Measurements from ENCODE around the gene TM4SF1.
A peak's percentile ranks its signal among the peaks of the same experiment; 100 is the strongest.

TM4SF1 gene

DNA sequence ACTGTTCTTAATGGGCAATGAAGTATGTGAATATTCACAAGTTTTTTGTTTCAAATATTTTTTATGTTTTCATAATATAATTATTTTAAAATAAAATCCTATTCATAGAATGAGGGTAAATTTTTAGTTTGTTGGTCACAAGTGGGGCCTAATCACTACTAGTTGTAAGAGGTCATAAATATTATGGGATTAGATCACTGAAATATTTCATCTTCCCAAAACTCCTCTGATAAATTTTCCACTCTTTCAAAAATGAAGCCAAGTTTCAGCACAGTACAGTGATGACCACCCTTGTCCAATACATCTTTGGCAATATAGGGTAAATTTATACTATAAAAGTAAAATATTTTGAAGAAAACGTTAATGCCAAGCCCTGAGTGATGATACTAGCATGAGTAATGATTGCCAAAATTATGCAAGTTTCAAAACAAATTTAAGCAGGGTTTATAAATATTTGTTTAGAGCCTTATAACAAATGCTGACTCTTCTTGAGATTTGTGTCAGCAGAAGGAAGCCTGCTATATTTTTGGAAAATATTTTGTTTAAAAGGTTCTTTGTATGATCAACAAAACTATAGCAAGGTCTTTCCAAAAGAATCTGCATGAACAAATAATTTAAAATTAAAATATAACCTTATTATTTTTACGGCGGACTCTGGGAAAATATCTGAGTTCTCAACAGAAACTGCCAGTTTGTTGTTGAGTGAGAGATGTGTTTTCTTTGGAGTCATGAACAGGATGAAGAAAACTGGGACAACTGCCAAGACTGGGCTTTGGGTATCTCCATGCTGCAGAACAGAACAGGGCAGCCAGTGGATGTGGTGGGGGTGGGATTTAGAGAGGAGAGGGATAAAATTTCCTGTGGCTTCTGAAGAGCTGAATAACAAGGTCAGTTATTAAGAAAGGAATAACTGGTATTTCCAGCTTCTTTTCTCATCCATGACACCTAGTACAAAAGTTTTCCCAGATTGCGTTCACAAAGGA is 17.9 kb upstream of the TM4SF1 start:
- no peak for DNase-seq (ENCODE audit: low spot score)
- peak overlapping the region; percentile 54 to 78 for H3K27ac ChIP-seq
- no peak overlapping the region for H3K4me3 ChIP-seq
- TF ChIP-seq, protein P1, sequence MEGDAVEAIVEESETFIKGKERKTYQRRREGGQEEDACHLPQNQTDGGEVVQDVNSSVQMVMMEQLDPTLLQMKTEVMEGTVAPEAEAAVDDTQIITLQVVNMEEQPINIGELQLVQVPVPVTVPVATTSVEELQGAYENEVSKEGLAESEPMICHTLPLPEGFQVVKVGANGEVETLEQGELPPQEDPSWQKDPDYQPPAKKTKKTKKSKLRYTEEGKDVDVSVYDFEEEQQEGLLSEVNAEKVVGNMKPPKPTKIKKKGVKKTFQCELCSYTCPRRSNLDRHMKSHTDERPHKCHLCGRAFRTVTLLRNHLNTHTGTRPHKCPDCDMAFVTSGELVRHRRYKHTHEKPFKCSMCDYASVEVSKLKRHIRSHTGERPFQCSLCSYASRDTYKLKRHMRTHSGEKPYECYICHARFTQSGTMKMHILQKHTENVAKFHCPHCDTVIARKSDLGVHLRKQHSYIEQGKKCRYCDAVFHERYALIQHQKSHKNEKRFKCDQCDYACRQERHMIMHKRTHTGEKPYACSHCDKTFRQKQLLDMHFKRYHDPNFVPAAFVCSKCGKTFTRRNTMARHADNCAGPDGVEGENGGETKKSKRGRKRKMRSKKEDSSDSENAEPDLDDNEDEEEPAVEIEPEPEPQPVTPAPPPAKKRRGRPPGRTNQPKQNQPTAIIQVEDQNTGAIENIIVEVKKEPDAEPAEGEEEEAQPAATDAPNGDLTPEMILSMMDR (IDR thresholded peaks at IDR 0.05): no peak

DNA sequence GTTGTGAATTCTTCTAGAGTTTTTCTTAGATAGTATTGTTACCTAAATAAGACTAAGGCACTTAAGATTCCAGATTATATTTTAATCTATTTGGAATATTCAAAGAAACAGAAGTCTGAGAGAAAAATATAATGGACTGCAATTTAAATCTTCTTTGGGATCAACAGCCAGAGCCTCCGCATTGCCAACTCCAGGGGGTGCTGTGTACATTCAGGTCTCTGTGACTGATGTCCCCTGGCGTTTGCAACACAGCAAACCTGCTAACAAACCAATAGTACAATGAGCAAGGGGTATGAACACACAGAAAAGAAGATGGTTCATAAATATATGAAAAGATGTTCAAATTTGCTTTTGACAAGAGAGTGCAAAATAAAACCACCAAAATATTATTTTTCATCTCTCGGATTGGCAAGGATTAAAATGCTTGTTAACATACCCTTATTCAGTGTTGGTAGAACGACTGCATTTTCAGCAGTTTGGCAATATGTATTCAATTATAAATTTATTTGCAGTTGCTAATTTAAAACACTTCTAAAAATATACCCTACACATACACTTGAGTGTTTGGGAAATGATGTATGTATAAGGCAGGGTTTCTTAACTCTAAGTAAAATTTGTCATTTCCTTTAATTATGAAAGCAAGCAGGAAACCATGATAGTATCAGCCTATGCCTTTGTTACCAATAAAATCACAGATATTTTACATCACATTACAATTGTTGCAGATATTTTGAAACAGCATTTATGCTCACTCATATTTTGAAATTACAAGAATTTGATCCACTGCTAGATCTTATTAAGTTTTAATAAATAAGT is 16.1 kb upstream of the TM4SF1 start:
- peak overlapping the region in 1 of 2 donors; percentile 34 for H3K27ac ChIP-seq
- no peak for DNase-seq (ENCODE audit: low spot score)
- TF ChIP-seq, protein P1 (IDR thresholded peaks at IDR 0.05): peak; percentile 52
- no peak overlapping the region for H3K4me3 ChIP-seq

DNA sequence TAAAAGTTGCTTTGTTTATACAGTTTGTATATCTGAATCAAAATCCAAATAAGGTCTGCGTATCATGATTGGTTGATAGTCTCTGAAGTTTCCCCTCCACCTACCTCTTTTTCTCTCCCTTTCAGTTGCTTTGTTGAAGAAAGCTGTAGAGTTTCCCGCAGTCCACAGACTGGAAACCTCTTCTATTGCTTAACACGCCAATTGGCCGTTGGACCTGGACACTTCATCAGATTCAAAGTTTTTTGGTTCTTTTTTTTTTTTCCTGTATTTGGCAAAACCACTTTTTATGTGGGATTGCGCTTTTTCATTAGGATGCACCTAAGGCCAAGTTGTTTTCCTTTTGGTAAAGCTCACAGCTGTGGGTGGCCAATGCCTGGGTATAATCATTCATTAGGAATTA is 14.5 kb upstream of the TM4SF1 start:
- H3K4me3 ChIP-seq: no peak overlapping the region
- no peak for DNase-seq (ENCODE audit: low spot score)
- H3K27ac ChIP-seq: no peak overlapping the region
- TF ChIP-seq, protein P1 (IDR thresholded peaks at IDR 0.05): no peak

DNA sequence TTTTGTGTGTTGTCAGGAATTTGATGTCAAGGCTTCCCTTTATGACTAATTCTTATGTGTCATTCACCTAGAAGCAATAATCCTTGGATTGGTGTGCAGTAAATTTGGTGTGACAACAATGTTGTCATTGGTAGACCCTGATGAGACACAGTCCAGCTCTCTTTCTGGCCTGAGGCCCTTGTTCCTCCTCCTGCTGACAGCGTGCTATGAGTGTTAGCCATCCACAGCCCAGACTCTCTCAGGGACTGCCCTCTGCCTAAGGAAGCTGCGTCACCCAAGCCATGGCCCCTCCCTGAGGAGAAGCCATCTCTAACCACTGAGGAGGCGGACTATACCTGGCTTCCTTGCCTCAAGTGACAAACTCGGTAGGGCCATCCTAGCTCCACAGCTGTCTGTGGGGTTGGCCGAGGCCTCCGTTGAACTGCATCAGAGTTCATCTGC is 13.3 kb upstream of the TM4SF1 start:
- Histone ChIP-seq H3K27ac (no peak overlapping the region), H3K4me3 (no peak overlapping the region)
- TF ChIP-seq, protein P1 (IDR thresholded peaks at IDR 0.05): no peak
- no peak for DNase-seq (ENCODE audit: low spot score)

DNA sequence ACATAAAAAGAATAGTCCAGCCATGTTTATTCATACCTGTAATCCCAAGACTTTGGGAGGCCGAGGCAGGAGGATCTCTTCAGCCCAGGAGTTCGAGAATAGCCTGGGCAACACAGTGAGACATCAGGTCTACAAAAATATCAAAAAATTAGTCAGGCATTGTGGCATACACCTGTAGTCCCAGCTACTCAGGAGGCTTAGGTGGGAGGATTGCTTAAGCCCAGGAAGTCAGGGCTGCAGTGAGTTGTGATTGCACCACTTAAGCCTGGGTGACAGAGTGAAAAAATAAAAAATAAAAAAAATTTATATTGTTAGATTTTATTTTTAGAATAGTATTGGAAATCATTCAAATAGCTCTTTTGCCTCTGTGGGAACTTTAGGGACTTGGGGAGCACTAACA is 12.8 kb upstream of the TM4SF1 start:
- H3K27ac ChIP-seq: no peak overlapping the region
- no peak overlapping the region for H3K4me3 ChIP-seq
- TF ChIP-seq, protein P1 (IDR thresholded peaks at IDR 0.05): no peak
- no peak for DNase-seq (ENCODE audit: low spot score)

DNA sequence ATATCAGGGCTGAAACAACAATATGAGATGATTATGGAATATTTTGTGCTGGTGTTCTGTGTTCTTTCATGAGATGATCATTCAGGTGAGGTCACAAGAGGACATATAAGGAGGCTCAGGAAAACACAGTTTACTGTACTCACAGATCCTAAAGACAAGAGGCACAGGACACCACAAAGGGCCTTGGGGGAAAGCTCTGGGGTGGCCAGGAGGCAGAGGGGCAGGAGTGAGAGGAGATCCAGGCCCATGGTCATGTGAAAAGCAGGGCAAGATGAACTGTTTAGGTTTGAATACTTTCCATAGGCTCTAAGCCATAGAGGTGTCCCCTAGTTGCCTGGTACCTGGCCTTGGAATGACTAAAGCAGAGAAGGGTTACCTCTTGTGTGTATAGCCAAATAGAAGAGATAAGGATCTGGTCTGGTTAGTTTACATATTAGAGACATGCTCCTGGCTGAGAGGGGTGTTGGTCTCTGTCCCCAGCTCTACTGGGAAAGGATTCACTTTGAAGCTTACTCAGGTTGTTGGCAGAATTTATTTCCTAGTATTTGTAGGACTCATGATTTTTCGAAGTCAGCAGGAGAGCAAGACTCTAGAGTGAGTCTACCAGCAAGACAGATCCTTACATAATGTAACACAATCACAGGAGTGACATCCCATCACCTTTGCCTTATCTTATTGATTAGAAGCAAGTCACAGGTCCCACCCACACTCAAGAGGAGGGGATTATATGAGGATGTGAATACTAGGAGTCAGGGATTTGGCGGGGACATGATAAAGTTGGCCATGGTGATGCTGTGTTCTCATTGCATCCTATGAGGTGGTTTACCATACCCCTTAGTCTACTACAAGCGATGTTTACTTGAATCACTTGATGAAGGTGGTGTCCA is 11.3 kb upstream of the TM4SF1 start:
- H3K4me3 ChIP-seq: no peak overlapping the region
- TF ChIP-seq, protein P1 (IDR thresholded peaks at IDR 0.05): no peak
- DNase-seq (ENCODE audit: low spot score): no peak
- peak overlapping the region in 1 of 2 donors; percentile 90 for H3K27ac ChIP-seq
